Right atrium auricular region (tissue), 2 donors: ENCODE results near the gene RNU7-1. TPM values are rescaled to one million over a fixed set of nuclear protein-coding genes. Genes with fewer than 3 reads are reported as not detected.

Source experiments
- DNase-seq: peaks from one replicate; pipeline ENCODE4 v3.0.0-alpha.2; 2019; ENCODE audit warnings: low spot score
- H3K27ac ChIP-seq, 2 donors: fragments of 200-600 bp; sonication (generic); 1 replicate in 1 of 2; 2 replicates in 1 of 2; pipeline ENCODE4 v1.5.1; 2016 to 2019
- H3K27me3 ChIP-seq, 2 donors: fragments of 200-600 bp; sonication (generic); one replicate each; pipeline versions ENCODE4 v1.5.1 to v1.6.0; 2017 to 2019
- H3K36me3 ChIP-seq: fragments of 200-600 bp; sonication (generic); one replicate; pipeline ENCODE4 v1.5.1; 2016
- H3K4me1 ChIP-seq, 2 donors: fragments of 200-600 bp; sonication (generic); one replicate each; pipeline versions ENCODE4 v1.5.1 to v1.6.0; 2017 to 2019
- H3K4me3 ChIP-seq, 2 donors: fragments of 200-600 bp; sonication (generic); 1 replicate in 1 of 2; 2 replicates in 1 of 2; pipeline ENCODE4 v1.5.1; 2017 to 2019; ENCODE audit warnings: mild to moderate bottlenecking in 1 of 2, moderate library complexity in 1 of 2
- H3K9me3 ChIP-seq, 2 donors: fragments of 200-600 bp; sonication (generic); one replicate each; pipeline ENCODE4 v1.5.1; 2019
- CTCF ChIP-seq, 2 donors: fragments of 200-600 bp; sonication (generic); IDR thresholded peaks; one replicate each; pipeline ENCODE4 v1.5.1; 2019; ENCODE audit warnings: antibody characterized with exemption in 2 of 2
- total RNA-seq, 2 donors: library from RNA; depleted of rRNA; stranded (reverse); fragments of >200 nt; gene quantifications; one replicate each; pipeline ENCODE4 v1.1.0, GENCODE V29; 2016

RNU7-1 gene
- total RNA-seq, 2 donors from 2014 or later: not detected

DNA sequence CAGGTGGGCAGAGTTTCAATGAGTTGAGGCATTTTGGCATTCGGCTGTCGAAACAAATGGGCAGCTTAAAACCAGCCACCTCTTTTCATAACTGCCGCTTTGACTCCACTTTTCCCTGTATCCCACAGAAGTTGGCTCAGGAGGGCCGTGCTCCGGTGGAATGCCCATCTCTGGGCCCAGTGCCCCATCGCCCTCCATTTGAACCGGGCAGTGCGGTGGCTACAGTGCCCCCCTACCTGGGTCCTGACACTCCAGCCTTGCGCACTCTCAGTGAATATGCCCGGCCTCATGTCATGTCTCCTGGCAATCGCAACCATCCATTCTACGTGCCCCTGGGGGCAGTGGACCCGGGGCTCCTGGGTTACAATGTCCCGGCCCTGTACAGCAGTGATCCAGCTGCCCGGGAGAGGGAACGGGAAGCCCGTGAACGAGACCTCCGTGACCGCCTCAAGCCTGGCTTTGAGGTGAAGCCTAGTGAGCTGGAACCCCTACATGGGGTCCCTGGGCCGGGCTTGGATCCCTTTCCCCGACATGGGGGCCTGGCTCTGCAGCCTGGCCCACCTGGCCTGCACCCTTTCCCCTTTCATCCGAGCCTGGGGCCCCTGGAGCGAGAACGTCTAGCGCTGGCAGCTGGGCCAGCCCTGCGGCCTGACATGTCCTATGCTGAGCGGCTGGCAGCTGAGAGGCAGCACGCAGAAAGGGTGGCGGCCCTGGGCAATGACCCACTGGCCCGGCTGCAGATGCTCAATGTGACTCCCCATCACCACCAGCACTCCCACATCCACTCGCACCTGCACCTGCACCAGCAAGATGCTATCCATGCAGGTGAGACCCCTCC is 5.0 kb upstream of the RNU7-1 start:
- Histone ChIP-seq H3K27me3 (no peaks in the 10 kb centered on the region), H3K36me3 (peaks cover 28% of the 10 kb centered on the region), H3K4me3 (peak overlapping the region; percentile 42 to 72), H3K4me1 (peaks cover 0 to 66% of the 10 kb centered on the region in 2 donors), H3K9me3 (no peaks in the 10 kb centered on the region), H3K27ac (peak overlapping the region; percentile 87 to 95)
- no peak for TF ChIP-seq CTCF (IDR thresholded peaks at IDR 0.05)
- no peak for DNase-seq

- Histone ChIP-seq H3K4me3 (no peak overlapping the region), H3K27ac (no peak overlapping the region)
Observed at GRCh38 chr12:6939191-6939540, 4.5 kb upstream of the RNU7-1 start.

GRCh38 chr12:6941267-6941666 is 2.3 kb upstream of the RNU7-1 start:
- H3K4me1 ChIP-seq: peaks cover 0 to 58% of the 10 kb centered on the region in 2 donors
- no peaks in the 10 kb centered on the region for H3K27me3 ChIP-seq
- no peak overlapping the region for H3K4me3 ChIP-seq
- H3K27ac ChIP-seq: no peak overlapping the region
- DNase-seq: no peak
- no peaks in the 10 kb centered on the region for H3K9me3 ChIP-seq
- TF ChIP-seq CTCF (IDR thresholded peaks at IDR 0.05): no peak
- H3K36me3 ChIP-seq: peaks cover 9% of the 10 kb centered on the region

More at GRCh38 chr12:6939191-6939540, 4.5 kb upstream of the RNU7-1 start:
- no peaks in the 10 kb centered on the region for H3K9me3 ChIP-seq
- peaks cover 0 to 61% of the 10 kb centered on the region in 2 donors for H3K4me1 ChIP-seq
- H3K27me3 ChIP-seq: no peaks in the 10 kb centered on the region
- H3K36me3 ChIP-seq: peaks cover 22% of the 10 kb centered on the region
- no peak for TF ChIP-seq CTCF (IDR thresholded peaks at IDR 0.05)
- DNase-seq: no peak

DNA sequence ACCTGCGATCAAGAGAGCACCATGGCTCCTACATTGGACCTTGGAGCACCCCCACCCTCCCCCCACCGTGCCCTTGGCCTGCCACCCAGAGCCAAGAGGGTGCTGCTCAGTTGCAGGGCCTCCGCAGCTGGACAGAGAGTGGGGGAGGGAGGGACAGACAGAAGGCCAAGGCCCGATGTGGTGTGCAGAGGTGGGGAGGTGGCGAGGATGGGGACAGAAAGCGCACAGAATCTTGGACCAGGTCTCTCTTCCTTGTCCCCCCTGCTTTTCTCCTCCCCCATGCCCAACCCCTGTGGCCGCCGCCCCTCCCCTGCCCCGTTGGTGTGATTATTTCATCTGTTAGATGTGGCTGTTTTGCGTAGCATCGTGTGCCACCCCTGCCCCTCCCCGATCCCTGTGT is 1.8 kb upstream of the RNU7-1 start:
- H3K4me1 ChIP-seq: peaks cover 0 to 59% of the 10 kb centered on the region in 2 donors
- H3K4me3 ChIP-seq: no peak overlapping the region
- no peaks in the 10 kb centered on the region for H3K27me3 ChIP-seq
- H3K9me3 ChIP-seq: no peaks in the 10 kb centered on the region
- no peak overlapping the region for H3K27ac ChIP-seq
- no peak for TF ChIP-seq CTCF (IDR thresholded peaks at IDR 0.05)
- peaks cover 6% of the 10 kb centered on the region for H3K36me3 ChIP-seq
- DNase-seq: no peak

- H3K4me1 ChIP-seq: peaks cover 0 to 54% of the 10 kb centered on the region in 2 donors
- H3K27me3 ChIP-seq: no peaks in the 10 kb centered on the region
- H3K27ac ChIP-seq: peak overlapping the region in 1 of 2 donors; percentile 97
- H3K4me3 ChIP-seq: no peak overlapping the region
- TF ChIP-seq CTCF (IDR thresholded peaks at IDR 0.05): no peak
- H3K9me3 ChIP-seq: no peaks in the 10 kb centered on the region
- DNase-seq: no peak
- H3K36me3 ChIP-seq: peaks cover 10% of the 10 kb centered on the region
Observed at GRCh38 chr12:6942331-6942665, 1.3 kb upstream of the RNU7-1 start.

DNA sequence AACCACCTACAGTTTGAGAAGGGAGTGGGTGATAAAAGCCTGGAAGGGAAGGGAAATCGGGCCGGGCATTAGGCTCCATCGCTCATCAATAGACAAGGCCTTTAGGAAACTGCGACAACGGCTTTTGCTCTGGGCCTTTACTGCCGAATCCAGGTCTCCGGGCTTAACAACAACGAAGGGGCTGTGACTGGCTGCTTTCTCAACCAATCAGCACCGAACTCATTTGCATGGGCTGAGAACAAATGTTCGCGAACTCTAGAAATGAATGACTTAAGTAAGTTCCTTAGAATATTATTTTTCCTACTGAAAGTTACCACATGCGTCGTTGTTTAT is 261 bp upstream of the RNU7-1 start:
- peak overlapping the region; percentile 97 to 99 for H3K27ac ChIP-seq
- peaks cover 11% of the 10 kb centered on the region for H3K36me3 ChIP-seq
- H3K27me3 ChIP-seq: no peaks in the 10 kb centered on the region
- H3K4me1 ChIP-seq: peaks cover 0 to 49% of the 10 kb centered on the region in 2 donors
- no peak for TF ChIP-seq CTCF (IDR thresholded peaks at IDR 0.05)
- peak overlapping the region; percentile 60 to 66 for H3K4me3 ChIP-seq
- peak; percentile 94 for DNase-seq
- no peaks in the 10 kb centered on the region for H3K9me3 ChIP-seq
